ENCODE data around the gene UBR4.

UBR4 gene

GRCh38 chr1:19138331-19138730, 71.7 kb downstream of the UBR4 start:
- no peak overlapping the region for H2BK120ac ChIP-seq (ENCODE audit: low read depth, low read length)
- no peak overlapping the region for H2BK5ac ChIP-seq (ENCODE audit: low read depth, low read length, poor library complexity, severe bottlenecking)
- H2BK15ac ChIP-seq (ENCODE audit: low read depth, poor library complexity, severe bottlenecking), result no peak overlapping the region
- no peak overlapping the region for H3K14ac ChIP-seq (ENCODE audit: low read length in 2 of 2)
- H4K8ac ChIP-seq (ENCODE audit: low read length), result no peak overlapping the region
- no peak overlapping the region for H3K4me3 ChIP-seq (ENCODE audit: insufficient read depth in 1 of 2, low read depth in 1 of 2, low read length in 2 of 2)
- no peak overlapping the region for H2AFZ ChIP-seq (ENCODE audit: low read depth, low read length)
- H2BK12ac ChIP-seq (ENCODE audit: low read length in 2 of 2), result no peak overlapping the region
- no peak overlapping the region for H3K27ac ChIP-seq (ENCODE audit: low read length, poor library complexity, severe bottlenecking)
- no peak overlapping the region for H3K4ac ChIP-seq (ENCODE audit: low read depth in 1 of 2, low read length in 2 of 2)
- H3K36me3 ChIP-seq (ENCODE audit: control insufficient read depth in 1 of 2, insufficient read depth in 2 of 2, low read depth in 1 of 2, low read length in 2 of 2), result peaks cover 42 to 99% of the 10 kb centered on the region in 2 experiments
- no peak overlapping the region for H3K23ac ChIP-seq (ENCODE audit: low read length in 2 of 2)
- no peaks in the 10 kb centered on the region for H3K27me3 ChIP-seq (ENCODE audit: control insufficient read depth in 1 of 2, insufficient read depth in 1 of 2, low read length in 2 of 2)
- H3K4me2 ChIP-seq (ENCODE audit: low read length, poor library complexity, severe bottlenecking), result no peak overlapping the region
- no peak overlapping the region for H3K9ac ChIP-seq (ENCODE audit: low read length)
- H3K9me3 ChIP-seq (ENCODE audit: control insufficient read depth, low read length), result no peaks in the 10 kb centered on the region
- no peak overlapping the region for H2AK5ac ChIP-seq (ENCODE audit: low read length, severe bottlenecking)
- H3K79me1 ChIP-seq (replicated peaks; ENCODE audit: low read length, poor library complexity, severe bottlenecking), result peaks cover 30% of the 10 kb centered on the region
- WGBS, result no CpG with 5 or more reads among the region's 1 CpG
- no peak overlapping the region for H3K18ac ChIP-seq (ENCODE audit: low read depth in 1 of 2, low read length in 2 of 2)
- no peak overlapping the region for H4K91ac ChIP-seq (ENCODE audit: low read length)
- H3K4me1 ChIP-seq (ENCODE audit: control insufficient read depth, insufficient read depth, low read depth, low read length), result no peaks in the 10 kb centered on the region
- DNase-seq, result no peak

GRCh38 chr1:19137158-19137557, 72.9 kb downstream of the UBR4 start:
- Histone ChIP-seq H3K14ac (ENCODE audit: low read length in 2 of 2) (no peak overlapping the region), H3K23ac (ENCODE audit: low read length in 2 of 2) (no peak overlapping the region), H2BK15ac (ENCODE audit: low read depth, poor library complexity, severe bottlenecking) (no peak overlapping the region), H2BK120ac (ENCODE audit: low read depth, low read length) (no peak overlapping the region), H3K79me1 (replicated peaks; ENCODE audit: low read length, poor library complexity, severe bottlenecking) (peaks cover 30% of the 10 kb centered on the region), H3K18ac (ENCODE audit: low read depth in 1 of 2, low read length in 2 of 2) (no peak overlapping the region), H2BK12ac (ENCODE audit: low read length in 2 of 2) (no peak overlapping the region), H3K27ac (ENCODE audit: low read length, poor library complexity, severe bottlenecking) (no peak overlapping the region), H4K91ac (ENCODE audit: low read length) (no peak overlapping the region), H4K8ac (ENCODE audit: low read length) (no peak overlapping the region), H3K4me2 (ENCODE audit: low read length, poor library complexity, severe bottlenecking) (no peak overlapping the region), H3K4me1 (ENCODE audit: control insufficient read depth, insufficient read depth, low read depth, low read length) (no peaks in the 10 kb centered on the region), H2AK5ac (ENCODE audit: low read length, severe bottlenecking) (no peak overlapping the region), H3K27me3 (ENCODE audit: control insufficient read depth in 1 of 2, insufficient read depth in 1 of 2, low read length in 2 of 2) (no peaks in the 10 kb centered on the region), H2BK5ac (ENCODE audit: low read depth, low read length, poor library complexity, severe bottlenecking) (no peak overlapping the region), H3K4ac (ENCODE audit: low read depth in 1 of 2, low read length in 2 of 2) (no peak overlapping the region), H3K9me3 (ENCODE audit: control insufficient read depth, low read length) (no peaks in the 10 kb centered on the region), H3K4me3 (ENCODE audit: insufficient read depth in 1 of 2, low read depth in 1 of 2, low read length in 2 of 2) (no peak overlapping the region), H2AFZ (ENCODE audit: low read depth, low read length) (no peak overlapping the region), H3K36me3 (ENCODE audit: control insufficient read depth in 1 of 2, insufficient read depth in 2 of 2, low read depth in 1 of 2, low read length in 2 of 2) (peaks cover 43 to 99% of the 10 kb centered on the region in 2 experiments), H3K9ac (ENCODE audit: low read length) (no peak overlapping the region)
- WGBS, result 100% methylated on average over 4 of the region's 4 CpGs
- DNase-seq, result no peak

GRCh38 chr1:19133360-19133759, 76.7 kb downstream of the UBR4 start:
- Histone ChIP-seq H3K27me3 (ENCODE audit: control insufficient read depth in 1 of 2, insufficient read depth in 1 of 2, low read length in 2 of 2) (no peaks in the 10 kb centered on the region), H2BK12ac (ENCODE audit: low read length in 2 of 2) (no peak overlapping the region)

GRCh38 chr1:19130468-19130867, 79.6 kb downstream of the UBR4 start:
- Histone ChIP-seq H4K91ac (ENCODE audit: low read length) (no peak overlapping the region), H3K4me1 (ENCODE audit: control insufficient read depth, insufficient read depth, low read depth, low read length) (peaks cover 1% of the 10 kb centered on the region), H3K18ac (ENCODE audit: low read depth in 1 of 2, low read length in 2 of 2) (no peak overlapping the region), H3K4me3 (ENCODE audit: insufficient read depth in 1 of 2, low read depth in 1 of 2, low read length in 2 of 2) (no peak overlapping the region), H2AFZ (ENCODE audit: low read depth, low read length) (no peak overlapping the region), H4K8ac (ENCODE audit: low read length) (no peak overlapping the region), H3K36me3 (ENCODE audit: control insufficient read depth in 1 of 2, insufficient read depth in 2 of 2, low read depth in 1 of 2, low read length in 2 of 2) (peaks cover 39 to 95% of the 10 kb centered on the region in 2 experiments), H2BK120ac (ENCODE audit: low read depth, low read length) (no peak overlapping the region), H3K27me3 (ENCODE audit: control insufficient read depth in 1 of 2, insufficient read depth in 1 of 2, low read length in 2 of 2) (no peaks in the 10 kb centered on the region), H3K4ac (ENCODE audit: low read depth in 1 of 2, low read length in 2 of 2) (no peak overlapping the region), H3K27ac (ENCODE audit: low read length, poor library complexity, severe bottlenecking) (no peak overlapping the region), H3K79me1 (replicated peaks; ENCODE audit: low read length, poor library complexity, severe bottlenecking) (peaks cover 37% of the 10 kb centered on the region), H3K9ac (ENCODE audit: low read length) (no peak overlapping the region), H2AK5ac (ENCODE audit: low read length, severe bottlenecking) (no peak overlapping the region), H2BK15ac (ENCODE audit: low read depth, poor library complexity, severe bottlenecking) (no peak overlapping the region), H2BK12ac (ENCODE audit: low read length in 2 of 2) (no peak overlapping the region), H3K4me2 (ENCODE audit: low read length, poor library complexity, severe bottlenecking) (no peak overlapping the region), H3K23ac (ENCODE audit: low read length in 2 of 2) (no peak overlapping the region), H2BK5ac (ENCODE audit: low read depth, low read length, poor library complexity, severe bottlenecking) (no peak overlapping the region), H3K14ac (ENCODE audit: low read length in 2 of 2) (no peak overlapping the region), H3K9me3 (ENCODE audit: control insufficient read depth, low read length) (no peaks in the 10 kb centered on the region)
- 95% methylated on average over 5 of the region's 6 CpGs for WGBS
- DNase-seq, result no peak

More at GRCh38 chr1:19133360-19133759, 76.7 kb downstream of the UBR4 start:
- Histone ChIP-seq H4K91ac (ENCODE audit: low read length) (no peak overlapping the region), H2AK5ac (ENCODE audit: low read length, severe bottlenecking) (no peak overlapping the region), H2AFZ (ENCODE audit: low read depth, low read length) (no peak overlapping the region), H2BK120ac (ENCODE audit: low read depth, low read length) (no peak overlapping the region), H3K4me2 (ENCODE audit: low read length, poor library complexity, severe bottlenecking) (no peak overlapping the region), H3K23ac (ENCODE audit: low read length in 2 of 2) (no peak overlapping the region), H3K4me3 (ENCODE audit: insufficient read depth in 1 of 2, low read depth in 1 of 2, low read length in 2 of 2) (no peak overlapping the region), H3K9ac (ENCODE audit: low read length) (no peak overlapping the region), H3K4ac (ENCODE audit: low read depth in 1 of 2, low read length in 2 of 2) (no peak overlapping the region), H3K18ac (ENCODE audit: low read depth in 1 of 2, low read length in 2 of 2) (no peak overlapping the region), H3K9me3 (ENCODE audit: control insufficient read depth, low read length) (no peaks in the 10 kb centered on the region), H3K14ac (ENCODE audit: low read length in 2 of 2) (no peak overlapping the region), H3K36me3 (ENCODE audit: control insufficient read depth in 1 of 2, insufficient read depth in 2 of 2, low read depth in 1 of 2, low read length in 2 of 2) (peaks cover 30 to 95% of the 10 kb centered on the region in 2 experiments), H3K79me1 (replicated peaks; ENCODE audit: low read length, poor library complexity, severe bottlenecking) (peaks cover 17% of the 10 kb centered on the region), H3K4me1 (ENCODE audit: control insufficient read depth, insufficient read depth, low read depth, low read length) (peaks cover 1% of the 10 kb centered on the region), H3K27ac (ENCODE audit: low read length, poor library complexity, severe bottlenecking) (no peak overlapping the region), H2BK15ac (ENCODE audit: low read depth, poor library complexity, severe bottlenecking) (no peak overlapping the region), H2BK5ac (ENCODE audit: low read depth, low read length, poor library complexity, severe bottlenecking) (no peak overlapping the region), H4K8ac (ENCODE audit: low read length) (no peak overlapping the region)
- DNase-seq, result no peak
- no CpG with 5 or more reads among the region's 2 CpGs for WGBS

All from mesenchymal stem cell (in vitro differentiated cells and primary cell).